NB4 (cell line): ENCODE results near the gene TMX4.

Experiments
- DNase-seq: peaks from one replicate; pipeline ENCODE4 v3.0.0; 2010; ENCODE audit warnings: low read depth
- H3K4me3 ChIP-seq: one replicate; pipeline ENCODE4 v1.5.1; 2011; ENCODE audit warnings: mild to moderate bottlenecking, low read depth, low read length, moderate library complexity
- CTCF ChIP-seq: IDR thresholded peaks from one replicate; pipeline ENCODE4 v1.5.1; 2012; ENCODE audit warnings: low read depth, low read length
- MAX ChIP-seq: IDR thresholded peaks from 2 replicates; pipeline ENCODE4 v1.6.1; 2011; ENCODE audit warnings: low read depth, low read length
- MYC ChIP-seq: IDR thresholded peaks from 2 replicates; pipeline ENCODE4 v1.6.1; 2011; ENCODE audit warnings: low read depth, low read length
- POLR2A ChIP-seq: IDR thresholded peaks from 2 replicates; pipeline ENCODE4 v1.6.1; 2011; ENCODE audit warnings: mild to moderate bottlenecking; ENCODE audit not compliant: insufficient read length; ENCODE audit errors: extremely low read depth

The TMX4 gene

GRCh38 chr20:7996898-7997297 is 22.7 kb downstream of the TMX4 start:
- TF ChIP-seq MYC (no peak), CTCF (no peak), MAX (no peak)
- no peak overlapping the region for H3K4me3 ChIP-seq
- DNase-seq = no peak

- TF ChIP-seq MYC (no peak), CTCF (no peak), POLR2A (no peak), MAX (no peak)
- DNase-seq = no peak
- no peak overlapping the region for H3K4me3 ChIP-seq
Measured at GRCh38 chr20:7994809-7995208, 24.8 kb downstream of the TMX4 start.

- no peak for TF ChIP-seq MYC
- TF ChIP-seq MAX = no peak
- no peak for TF ChIP-seq CTCF
- TF ChIP-seq POLR2A = no peak
- no peak for DNase-seq
Measured at GRCh38 chr20:7993703-7994102, 25.9 kb downstream of the TMX4 start.

GRCh38 chr20:7993238-7993637 is 26.3 kb downstream of the TMX4 start:
- no peak for DNase-seq
- H3K4me3 ChIP-seq = no peak overlapping the region
- TF ChIP-seq POLR2A (no peak), MAX (no peak), CTCF (no peak), MYC (no peak)

More at GRCh38 chr20:7993703-7994102, 25.9 kb downstream of the TMX4 start:
- H3K4me3 ChIP-seq = no peak overlapping the region

GRCh38 chr20:7990385-7990784 is 29.2 kb downstream of the TMX4 start:
- no peak overlapping the region for H3K4me3 ChIP-seq
- no peak for TF ChIP-seq MAX
- TF ChIP-seq CTCF = no peak
- DNase-seq = no peak

- H3K4me3 ChIP-seq = no peak overlapping the region
- DNase-seq = no peak
- TF ChIP-seq POLR2A (no peak), CTCF (no peak), MYC (no peak), MAX (no peak)
Measured at GRCh38 chr20:7989379-7989778, 30.2 kb downstream of the TMX4 start.
